ENCODE measurements around the gene NAA20.

NAA20 gene
- total RNA-seq = 28.9 to 31.9 reads per million in 2 donors

DNA sequence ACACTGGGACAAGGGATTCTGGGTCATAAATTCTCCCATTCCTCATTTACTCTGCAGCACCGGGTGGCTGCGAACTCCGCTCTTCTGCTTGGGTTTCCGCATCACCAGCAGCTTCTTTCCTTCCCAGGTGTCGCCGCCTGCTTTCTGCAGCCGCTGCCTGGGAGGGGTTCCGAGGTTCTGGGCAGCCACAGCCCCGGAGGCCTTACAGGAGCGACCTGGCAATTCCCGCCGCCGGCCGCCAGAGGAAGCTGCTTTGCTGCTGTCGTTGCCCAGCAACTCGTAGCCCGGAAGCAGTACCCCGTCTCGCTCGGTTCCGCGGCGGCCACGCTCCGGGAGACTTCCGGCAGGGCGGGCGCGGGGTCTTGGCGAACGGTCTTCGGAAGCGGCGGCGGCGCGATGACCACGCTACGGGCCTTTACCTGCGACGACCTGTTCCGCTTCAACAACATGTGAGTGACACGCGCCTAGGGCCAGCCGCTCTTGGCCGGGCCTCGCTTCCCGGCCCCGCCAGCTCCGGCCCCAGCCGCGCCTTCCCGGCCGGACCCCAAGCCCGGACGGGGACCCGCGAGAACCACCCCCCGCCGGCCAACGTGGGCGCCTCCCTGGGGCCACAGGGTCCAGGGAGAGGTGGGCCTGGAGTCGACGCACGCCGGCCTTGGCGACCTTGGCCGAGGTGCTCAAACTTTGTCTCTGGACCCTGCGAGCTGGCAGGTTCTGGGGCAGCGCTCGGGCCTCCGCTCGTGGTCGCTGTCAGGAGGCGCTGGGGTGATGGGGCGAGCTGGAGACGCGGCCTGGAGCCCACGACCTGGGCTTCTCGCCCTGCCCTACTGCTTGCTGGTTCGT is at the start of gene NAA20:
Gene NAA20, plus strand, starts transcription at position 362 of the 843 bp plus-strand sequence. Its CDS starts 35 bp downstream, at position 397.
- peak; percentile 84 for DNase-seq

DNA sequence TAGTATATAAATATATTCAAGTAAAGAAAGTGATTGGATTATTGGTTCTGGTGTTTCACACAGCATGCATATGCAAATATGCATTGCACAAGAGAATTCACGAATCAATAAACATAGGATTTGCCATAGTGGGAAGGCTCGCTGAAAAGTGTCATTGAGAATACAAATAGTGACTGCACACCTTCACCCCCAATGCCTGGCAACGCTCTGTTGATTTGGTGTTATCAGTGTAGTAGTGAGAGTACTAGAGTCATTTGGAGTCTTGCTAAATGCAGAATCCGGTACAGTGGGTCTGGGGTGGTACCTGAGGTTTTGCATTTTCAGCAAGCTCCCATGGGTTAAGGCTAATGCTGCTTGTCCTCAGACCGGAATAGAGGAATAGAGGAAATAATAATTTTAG is 49.7 kb upstream of the NAA20 start:
- DNase-seq = no peak

GRCh38 chr20:19968028-19968427 is 49.1 kb upstream of the NAA20 start:
- DNase-seq = no peak

DNA sequence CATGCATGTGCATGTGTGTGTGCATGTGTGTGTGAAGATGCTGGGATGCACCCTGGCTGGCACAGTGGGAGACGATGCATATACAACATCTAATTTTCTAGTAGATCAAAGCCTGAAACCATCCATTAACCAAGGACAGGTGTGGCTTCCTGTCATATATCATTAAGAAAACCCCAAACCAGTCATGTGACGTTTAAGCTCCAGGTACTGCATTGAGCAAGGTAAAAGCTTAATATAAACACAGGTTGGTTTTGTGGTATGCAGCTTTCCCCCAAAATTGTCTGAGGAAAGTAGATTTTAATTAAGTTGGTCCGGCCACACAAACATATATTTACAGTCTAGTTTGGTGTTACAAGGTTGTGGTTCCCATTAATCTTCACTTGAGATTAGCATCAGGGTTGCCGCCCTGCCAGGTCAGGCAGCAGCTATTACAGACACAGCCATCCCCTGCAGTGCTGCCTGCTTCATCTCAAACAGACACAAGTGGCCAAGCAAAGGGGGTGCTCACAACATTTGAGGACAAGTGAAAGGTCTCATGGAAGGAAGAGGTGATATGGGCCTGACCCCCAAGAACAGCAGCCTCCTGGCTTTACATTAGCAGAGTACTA is 48.6 kb upstream of the NAA20 start:
- no peak for DNase-seq

DNA sequence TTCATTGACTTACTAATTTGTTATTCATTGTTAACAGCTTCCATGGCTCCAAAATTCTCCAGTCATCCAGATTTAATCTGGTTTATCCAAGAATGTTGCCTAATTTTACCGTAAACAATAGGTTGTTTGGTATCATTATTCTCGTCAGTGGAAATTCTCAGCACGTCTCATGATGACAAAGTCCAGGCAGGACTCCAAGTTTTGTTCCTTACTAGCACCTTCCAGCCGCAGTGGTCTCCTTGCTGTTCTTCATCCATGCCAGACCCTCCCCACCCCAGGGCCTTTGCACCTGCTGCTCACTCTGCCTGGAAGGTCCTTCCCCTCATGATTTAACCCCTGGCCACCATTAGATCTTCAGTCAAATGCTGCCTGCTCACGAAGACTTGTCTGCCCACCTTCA is 48.1 kb upstream of the NAA20 start:
- DNase-seq = no peak

DNA sequence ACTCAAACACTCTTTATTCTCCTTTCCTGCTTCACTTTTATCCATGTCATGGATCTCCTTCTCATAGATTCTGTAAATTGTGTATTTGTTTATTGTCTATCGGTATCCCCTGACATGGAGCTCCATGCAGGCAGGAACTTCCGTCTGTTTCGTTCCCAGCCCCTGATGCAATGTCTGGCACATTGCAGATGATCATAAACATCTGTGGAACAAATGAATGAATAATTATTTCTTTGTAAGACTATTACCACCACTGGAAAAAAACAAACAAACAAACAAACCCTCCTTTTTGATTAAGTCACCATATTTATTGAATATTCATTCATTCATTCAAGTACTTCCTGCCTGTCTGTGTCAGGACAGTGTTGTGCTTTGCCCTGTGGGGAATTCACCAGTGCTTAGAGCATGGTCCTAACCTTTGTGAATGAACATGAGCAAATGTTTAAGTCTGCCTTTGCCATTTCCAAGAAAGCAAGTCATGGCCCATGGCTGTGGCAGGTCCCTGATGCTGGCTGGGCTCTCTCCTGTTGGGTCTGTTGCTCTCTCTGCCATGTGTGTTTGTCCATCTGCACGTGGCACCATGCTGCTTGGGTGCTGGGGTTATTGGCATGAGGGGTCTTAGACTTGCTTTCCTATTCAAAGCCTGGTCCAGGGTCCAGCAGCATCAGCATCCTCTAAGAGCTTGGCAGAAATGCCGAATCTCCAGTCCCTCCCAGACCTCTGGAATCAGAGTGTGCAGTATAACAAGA is 47.5 kb upstream of the NAA20 start:
- no peak for DNase-seq

GRCh38 chr20:19970256-19970765 is 46.9 kb upstream of the NAA20 start:
- no peak for DNase-seq

DNA sequence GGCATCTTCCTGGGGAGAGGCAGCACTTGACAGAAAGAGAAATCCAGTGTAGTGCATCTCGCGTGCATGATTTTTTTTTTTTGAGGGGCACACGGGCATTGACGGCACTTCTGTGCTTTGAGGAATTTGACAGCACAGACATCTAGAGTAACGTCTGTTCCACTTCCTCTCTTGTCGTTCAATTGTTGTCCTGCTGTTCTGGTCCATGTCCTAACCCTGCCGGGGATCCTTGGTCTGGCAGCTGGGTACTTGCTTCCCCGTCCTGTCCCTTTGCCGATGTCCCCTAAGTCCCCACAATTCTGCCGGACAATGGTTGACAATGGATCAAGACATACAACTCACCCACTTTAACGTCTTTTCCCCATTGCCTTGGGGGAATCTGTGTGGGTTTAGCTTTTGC is 46.0 kb upstream of the NAA20 start:
- no peak for DNase-seq

GRCh38 chr20:19973961-19974629 is 43.1 kb upstream of the NAA20 start:
- no peak for DNase-seq

- no peak for DNase-seq
Observed at GRCh38 chr20:19974630-19975435, 42.3 kb upstream of the NAA20 start.

DNA sequence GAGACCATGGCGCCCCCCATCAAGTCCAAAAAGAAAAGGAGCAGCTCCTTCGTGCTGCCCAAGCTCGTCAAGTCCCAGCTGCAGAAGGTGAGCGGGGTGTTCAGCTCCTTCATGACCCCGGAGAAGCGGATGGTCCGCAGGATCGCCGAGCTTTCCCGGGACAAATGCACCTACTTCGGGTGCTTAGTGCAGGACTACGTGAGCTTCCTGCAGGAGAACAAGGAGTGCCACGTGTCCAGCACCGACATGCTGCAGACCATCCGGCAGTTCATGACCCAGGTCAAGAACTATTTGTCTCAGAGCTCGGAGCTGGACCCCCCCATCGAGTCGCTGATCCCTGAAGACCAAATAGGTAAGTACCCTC is 41.7 kb upstream of the NAA20 start:
- no peak for DNase-seq

- no peak for DNase-seq
Observed at GRCh38 chr20:19975901-19976300, 41.3 kb upstream of the NAA20 start.

DNA sequence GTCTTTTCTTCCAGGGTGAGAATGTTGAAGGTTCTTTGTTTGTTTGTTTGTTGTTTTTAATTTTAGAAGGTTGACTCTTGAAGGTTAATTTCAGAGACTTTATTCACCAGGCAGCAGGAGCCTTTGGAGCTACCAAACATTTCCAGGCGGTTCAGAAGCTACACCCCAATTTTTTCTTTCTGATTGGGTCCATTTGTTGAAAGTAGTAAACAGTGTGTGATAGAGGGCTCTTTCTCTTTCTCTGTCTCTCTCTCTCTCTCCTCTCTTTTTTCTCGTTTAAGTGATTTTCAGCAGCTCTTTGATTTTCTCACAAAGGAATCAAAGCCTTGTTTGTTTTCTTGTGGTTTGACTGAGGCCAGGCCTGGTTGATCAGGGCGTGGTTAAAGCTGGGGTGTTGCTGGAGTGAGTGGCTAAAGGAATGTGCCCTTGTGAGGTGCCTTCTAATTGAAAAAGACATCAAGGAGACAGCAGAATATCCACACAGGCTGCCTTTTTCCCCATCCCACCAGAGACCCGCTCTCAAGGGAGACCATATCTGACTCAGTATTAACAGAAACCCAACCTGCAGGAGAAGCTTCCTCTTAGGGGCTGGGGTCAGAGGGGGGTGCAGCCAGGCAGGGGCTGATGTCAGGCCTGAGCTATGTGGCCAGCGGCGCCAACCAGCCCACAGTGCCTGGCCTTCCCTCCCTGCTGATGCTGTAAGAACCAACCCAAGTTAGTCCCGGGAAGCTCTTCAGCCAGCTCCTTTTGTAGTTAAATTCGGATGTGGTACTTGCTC is 40.4 kb upstream of the NAA20 start:
- DNase-seq = no peak

DNA sequence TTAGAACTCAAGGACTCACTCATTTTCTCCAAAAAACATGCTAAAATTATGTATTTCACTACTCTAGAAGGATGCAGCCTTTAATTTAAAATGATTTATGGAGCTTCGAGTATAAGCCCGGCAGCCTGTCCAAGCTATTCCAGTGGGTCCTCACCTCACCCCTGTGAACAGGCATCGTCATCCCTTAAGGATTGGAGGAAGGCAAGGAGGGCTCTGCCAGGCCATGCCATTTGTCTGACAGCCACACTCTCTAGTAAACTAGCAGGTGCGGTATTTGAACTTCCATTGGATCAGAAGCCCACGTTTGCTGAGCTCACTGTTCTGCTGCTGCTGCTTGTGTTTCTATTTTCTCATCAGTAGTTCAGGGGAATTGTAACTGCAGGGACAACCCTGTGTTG is 39.8 kb upstream of the NAA20 start:
- DNase-seq = no peak

- no peak for DNase-seq
Observed at GRCh38 chr20:19978511-19979210, 38.5 kb upstream of the NAA20 start.

DNA sequence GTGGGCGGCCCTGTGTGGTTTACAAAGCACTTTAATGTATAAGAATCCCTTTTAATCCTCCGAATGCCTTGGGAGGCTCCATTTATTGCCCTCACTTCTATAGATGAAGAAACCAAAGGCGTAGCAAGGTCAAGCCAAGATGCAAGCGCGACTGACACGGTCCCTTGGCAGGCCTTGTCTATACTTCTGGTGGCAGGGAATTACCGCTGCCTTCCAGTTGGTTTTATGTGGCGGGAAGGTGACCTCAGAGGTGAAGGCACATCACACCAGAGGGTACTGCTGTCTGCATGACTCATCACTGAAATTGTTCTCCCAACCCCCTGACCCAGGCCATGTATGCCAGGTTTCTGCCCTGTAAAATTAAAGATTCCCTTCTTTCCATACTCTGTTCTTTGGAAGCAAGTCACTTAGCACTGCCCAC is 36.1 kb upstream of the NAA20 start:
- DNase-seq = no peak

DNA sequence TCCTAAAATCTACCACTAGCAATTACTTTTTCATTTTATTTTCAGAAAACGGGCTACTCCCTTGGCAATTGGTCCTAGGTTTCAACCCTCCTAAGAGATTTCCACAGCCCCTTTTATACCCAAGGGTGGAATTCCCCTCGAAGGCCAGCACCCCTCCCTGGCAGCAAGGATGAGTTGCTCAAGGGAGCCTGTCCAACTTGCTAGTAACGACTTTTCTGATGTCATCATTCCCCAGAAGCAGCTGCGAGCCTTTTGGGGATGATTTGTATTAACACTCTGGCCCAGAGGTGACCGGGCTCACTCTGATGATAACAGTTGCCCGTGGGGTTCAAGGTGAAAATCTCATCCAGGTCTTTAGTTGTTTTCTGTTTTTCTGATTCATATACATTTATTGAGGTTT is 30.7 kb upstream of the NAA20 start:
- DNase-seq = no peak

GRCh38 chr20:19987046-19987445 is 30.1 kb upstream of the NAA20 start:
- DNase-seq = no peak

DNA sequence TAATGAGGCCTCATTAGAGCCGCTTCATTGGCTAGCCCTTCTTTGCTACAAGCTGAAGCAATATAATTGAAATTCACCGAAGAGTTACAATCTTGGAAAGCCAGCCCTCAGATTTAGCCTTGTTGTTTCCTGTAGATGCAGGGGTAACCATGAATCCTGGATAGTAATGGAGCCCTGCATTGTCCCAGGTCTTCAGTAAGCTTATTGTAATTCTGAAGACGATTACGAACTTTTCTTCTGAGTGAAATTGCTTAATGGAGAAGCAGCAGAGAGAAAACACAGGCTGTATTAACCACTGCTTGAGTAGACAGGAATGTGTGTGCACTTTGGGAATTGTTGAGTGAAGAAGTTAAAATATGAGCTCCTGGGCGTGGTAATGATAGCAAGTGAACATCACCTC is 26.3 kb upstream of the NAA20 start:
- DNase-seq = no peak

- DNase-seq = no peak
Observed at GRCh38 chr20:19991308-19991707, 25.9 kb upstream of the NAA20 start.

DNA sequence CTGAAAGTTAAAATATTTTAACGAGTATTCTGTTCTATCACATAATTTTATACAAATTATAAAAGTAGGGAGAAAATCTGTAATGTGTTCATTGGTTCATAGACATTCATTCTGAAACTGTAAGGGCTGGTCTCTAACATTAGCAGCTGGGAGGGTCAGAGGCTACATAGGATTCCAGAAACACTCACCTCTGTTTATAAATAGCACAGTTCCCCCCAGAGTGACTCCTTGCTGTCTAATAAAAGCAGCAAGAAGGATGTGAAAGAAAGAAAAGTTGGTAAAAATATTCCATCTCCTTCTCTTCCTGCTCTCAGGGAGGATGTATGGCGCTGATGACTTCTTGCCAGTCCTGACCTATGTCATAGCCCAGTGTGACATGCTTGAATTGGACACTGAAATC is 25.3 kb upstream of the NAA20 start:
- no peak for DNase-seq

Measured in activated gamma-delta T cell (primary cell).